NCI-H146 (cell line): Measurements from ENCODE around the gene NID1.

ENCODE experiments used
- DNase-seq: peaks from one replicate; lab custom pipeline; 2025; lab: John Stamatoyannopoulos, UW

Gene NID1

DNA sequence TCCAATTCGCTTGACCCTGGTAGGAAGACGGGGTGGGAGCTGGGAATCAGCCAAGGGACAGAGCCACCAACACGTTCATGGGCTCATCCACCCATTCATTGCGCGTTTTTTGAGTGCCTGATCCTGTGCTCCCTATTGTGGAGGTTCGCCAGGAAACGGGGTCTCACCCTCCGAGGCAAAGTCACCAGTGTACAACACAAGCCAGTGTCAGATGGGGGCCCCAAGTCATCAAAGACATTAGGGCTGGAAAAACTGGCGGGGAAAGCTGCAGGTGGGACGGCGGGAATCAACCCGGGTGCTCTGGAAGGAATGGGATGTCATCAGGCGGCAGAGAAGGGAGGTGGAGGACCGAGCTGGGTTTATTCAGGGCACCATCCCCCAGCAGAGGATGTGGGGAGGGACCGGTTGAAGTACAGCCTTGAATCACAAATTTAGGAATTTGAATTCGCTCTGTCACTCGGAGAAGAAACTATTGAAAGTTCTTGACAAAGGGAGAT lies 667 bp upstream of the NID1 start:
- no peak for DNase-seq

DNA sequence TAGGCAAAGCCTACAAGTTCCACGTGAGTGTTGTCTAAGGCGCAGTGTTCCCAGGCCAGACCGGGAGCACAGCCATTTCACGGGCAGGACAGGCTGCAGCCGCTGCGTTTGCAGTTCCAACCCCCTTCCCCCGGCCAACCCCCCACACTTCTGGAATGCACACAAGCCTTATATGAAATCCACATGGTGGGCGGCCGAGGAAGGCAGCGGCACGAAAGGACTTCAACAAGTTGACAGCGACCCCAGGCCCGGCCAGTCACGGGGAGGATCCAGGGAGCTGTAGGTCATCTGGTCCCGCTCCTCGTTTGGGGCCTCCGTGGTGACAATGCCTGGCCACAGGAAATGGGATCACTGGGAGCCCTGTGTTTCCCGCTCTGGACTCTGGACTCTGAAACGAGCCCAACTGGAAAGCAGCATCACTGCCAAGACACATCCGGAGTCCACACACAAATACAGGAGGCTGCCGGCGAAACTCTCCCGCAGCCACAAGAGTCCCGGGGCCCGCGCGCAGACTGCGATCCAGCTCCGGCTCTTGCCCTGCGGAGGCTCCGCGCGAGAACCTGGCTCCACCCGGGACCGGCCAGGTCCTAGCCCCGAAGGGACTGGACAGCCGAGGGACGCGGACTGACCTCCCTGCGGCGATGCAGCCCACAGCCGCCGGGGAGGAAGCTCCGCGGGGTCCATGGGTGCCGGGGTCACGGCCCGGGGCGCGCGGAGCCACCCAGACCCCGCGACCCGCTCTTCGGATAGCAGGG lies 794 bp downstream of the NID1 start:
- peak; percentile 23 for DNase-seq

DNA sequence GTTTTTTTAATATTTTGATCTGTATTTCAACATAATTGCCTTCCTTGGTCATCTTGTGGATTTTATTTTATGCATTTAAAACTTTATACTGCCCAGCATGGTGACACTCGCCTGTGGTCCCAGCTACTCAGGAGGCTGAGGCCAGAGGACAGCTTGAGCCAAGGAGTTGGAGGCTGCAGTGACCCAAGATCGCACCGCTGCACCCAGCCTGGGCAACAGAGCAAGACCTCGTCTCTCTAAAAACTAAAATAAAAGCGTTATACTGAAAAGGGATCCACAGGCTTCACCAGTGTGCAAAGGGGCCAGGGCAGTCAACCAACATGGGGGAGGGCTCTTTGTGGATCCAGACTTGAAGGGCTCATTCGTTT lies 1.4 kb downstream of the NID1 start:
- DNase-seq = no peak

DNA sequence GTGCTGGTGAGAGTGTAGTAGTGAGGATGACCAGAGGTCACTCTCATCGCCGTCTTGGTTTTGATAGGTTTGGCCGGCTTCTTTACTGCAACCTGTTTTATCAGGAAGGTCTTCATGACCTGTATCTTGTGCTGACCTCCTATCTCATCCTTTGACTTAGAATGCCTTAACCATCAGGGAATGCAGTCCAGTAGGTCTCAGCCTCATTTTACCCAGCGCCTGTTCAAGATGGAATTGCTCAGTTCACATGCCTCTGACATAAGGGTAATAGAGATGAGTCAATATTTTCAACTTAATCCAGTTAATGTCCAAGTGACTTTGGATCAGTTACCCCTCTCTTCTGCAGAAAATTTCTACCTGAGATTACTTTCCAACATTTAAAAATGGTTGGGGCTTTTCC lies 4.6 kb downstream of the NID1 start:
- DNase-seq = no peak

DNA sequence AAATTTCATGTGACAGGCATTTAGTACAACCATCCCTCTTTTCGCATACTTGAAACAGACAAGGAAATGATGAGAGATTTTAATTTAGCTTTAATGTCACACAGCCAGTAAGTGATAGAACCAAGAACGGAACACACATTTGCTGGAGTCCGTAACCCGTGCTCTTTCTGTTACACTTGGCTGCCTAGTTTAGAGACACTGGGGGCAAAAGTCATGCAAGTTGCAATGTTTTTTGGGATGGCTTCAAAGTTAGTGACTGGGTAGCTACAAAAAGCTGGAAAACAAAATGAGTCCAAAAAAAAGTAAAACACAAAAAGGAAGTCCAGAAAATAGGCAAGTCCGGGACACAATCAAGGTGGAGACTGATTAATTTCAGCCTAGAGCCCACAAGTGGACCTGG lies 5.9 kb downstream of the NID1 start:
- DNase-seq = no peak

DNA sequence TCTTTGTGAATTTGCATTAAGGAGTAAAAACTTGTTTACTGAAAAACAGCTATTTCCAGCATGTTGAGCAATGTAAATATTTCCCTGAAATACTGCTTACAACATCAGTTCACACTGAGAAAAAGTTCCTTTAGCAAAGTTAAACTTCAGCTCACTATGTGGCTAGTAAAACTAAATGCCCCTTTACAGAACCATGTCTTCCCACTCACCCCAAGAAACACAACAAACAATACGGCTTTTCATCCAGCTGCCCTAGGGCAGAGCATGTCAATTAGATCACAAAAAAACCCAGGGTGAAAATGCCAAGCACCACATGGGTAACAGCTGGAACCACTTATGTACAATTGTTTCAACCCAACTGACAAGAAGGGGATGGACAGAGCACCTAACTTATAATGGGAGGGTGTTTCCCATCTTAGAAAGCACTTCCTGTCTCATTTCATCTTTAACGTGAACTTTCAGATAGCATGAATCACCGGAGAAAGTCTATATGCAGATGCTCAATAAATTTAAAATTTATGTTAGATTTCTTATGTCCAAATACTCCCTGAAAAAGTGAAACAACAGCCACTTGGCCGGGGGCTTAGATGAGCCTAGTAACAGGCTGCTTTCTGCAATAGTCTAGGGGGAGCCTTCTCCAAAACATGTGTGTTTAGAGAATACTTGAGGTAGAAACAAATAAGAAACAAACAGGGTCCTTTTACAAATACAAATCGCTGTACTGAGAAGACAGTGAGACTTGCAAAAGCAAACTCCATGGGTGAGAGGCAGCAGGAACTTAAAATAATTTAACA lies 6.6 kb downstream of the NID1 start:
- DNase-seq = no peak

DNA sequence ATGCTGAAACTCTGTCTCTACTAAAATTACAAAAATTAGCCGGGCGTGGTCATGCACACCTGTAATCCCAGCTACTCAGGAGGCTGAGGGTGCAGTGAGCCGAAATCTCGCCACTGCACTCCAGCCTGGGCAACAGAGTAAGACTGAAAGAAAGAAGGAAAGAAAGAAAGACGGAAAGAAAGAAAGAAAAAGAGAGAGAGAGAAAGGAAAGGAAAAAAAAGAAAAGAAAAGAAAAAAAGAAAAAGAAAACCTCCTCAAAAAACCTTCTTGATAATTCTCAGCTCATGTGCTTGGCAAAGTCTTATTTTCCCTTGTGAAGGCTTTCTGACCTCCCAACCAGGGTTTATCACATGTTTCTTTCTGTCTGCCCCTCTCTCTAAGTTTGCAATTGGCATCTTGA lies 7.3 kb downstream of the NID1 start:
- DNase-seq = no peak

DNA sequence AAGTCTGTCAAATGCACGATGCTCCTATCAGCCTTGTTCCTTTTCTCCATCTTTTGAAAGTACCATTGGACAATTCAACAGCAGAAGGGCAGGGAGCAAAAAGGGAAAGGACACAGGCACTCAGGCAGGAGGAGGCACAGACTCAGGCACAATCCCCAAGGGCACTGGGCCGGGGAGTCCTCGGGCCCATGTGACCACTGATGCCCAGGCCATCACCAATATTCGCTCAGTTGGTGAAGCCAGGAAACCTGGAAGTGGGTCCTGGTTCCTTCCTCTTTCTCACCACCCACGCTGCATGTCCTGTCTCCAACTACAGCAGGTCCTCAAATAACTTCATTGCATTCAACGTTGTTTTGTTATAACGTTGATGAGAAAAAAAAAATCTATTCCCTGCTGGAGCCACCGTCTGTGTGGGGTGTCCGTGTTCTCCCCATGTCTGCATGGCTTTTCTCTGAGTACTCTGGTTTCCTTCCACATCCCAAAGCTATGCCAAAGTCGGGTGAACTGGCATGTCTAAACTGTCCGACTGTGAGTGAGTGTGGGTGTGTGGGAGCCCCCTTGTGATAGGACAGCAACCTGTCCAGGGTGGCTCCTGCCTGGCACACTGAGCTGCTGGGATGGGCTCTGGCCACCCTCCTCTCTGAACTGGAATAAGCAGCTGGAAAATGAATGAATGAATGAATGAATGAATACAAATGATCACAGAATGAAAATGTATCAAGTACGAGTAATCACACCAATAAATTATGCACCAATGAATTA lies 12.5 kb downstream of the NID1 start:
- no peak for DNase-seq

DNA sequence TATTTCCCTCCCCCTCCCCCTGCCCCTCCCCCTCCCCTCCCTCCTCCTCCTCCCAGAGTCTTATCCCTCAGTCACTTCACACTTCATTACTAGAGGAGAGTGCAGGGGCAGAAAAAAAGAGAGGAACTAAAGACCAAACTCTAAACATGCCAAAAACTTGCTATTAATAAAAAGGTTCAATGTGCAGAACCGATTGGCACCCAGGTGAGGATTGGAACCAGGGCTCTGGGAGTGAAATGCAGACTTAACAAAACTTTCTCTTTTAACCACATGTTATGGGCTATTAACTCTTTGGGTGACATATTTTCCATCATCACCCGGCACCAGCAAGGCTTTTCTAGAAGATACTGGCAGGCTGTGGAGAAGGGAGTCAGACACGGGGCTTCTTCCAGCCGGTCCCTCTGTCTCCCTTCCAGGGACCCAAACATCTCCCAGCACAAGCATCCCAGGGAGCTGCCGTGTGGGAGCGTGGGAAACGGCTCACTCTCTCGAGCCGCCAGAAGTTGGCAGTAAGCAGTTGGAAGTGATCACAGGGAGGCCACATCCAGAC lies 13.6 kb downstream of the NID1 start:
- DNase-seq = no peak

DNA sequence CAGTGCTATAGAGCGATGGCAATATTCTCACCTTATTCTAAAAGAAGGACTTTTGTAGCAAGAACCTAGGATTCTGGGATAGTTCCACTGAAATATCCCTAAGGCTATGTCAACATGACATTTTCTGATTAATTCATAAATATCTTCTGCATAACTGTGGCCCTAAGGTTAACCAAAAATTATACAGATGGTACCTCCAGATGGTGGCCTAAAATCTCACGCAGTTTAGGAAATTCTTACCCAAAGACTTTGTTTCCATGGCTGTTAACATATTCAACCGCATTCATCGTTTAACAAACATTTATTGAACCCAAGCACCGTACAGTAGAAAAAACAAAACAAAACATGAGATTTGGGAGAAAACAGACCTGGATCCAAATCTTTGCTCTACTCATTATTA lies 19.1 kb downstream of the NID1 start:
- no peak for DNase-seq

DNA sequence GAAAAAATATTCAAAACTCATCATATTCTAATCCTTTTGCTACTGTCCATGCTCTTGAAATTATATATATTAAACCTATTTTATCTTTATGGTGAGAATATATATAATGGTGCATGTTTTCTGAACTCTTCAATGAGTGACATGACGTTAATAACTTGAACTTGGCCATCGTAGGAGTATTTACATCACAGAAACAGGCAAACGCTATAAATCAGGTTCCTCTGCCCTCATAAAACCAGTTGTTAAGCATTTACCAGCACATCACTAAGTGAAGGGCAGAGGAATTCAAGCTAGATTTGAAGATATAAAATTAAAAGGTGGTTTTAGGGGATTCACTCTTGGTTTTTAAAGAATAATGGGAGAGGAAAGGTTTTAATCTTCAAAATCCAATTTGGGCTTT lies 20.5 kb downstream of the NID1 start:
- DNase-seq = no peak

DNA sequence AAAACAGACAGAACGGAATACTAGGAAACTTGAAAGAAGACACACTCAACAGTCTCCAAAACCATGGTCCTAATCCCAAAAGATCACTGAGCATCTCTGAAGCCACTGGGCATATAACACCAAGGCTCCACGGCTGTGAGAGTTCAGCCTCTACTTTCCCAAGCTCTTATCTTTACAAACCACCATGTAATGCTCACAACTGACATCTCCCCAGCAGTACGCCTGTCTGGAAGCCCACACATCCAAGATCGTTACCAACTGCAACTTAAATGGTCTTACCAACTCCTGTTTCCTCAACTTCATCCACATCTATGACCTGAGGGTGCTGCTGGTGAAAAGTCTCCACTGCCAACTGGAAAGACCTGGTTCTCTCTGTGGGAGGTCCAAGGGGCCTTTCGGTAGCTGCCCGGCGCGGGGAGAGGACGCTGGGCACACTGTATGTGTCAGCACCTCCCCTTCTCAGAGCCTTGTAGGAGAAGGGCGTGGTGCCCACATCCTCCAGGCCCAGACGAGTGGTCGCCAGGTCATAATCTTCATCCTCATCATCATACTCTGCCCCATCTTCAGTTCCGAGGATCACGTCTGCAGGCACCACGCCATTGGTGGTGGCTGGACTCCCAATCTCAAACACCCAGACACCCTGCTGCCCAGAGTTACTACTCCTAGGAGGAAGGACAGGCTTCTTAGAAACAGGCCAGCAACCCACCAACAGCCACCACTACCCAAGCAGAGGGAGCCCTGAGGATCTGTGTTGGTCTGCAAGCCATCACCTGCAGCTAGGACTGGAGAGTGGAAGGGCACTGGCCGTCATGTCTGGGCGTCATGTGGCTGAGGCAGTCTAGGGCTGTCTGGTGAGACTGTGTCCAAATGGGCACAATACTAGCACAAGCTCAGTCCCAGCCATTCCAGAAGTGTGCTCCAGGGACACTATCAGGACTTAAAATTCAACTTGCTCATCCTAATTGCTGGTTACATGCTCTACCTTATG lies 23.0 kb downstream of the NID1 start:
- no peak for DNase-seq

DNA sequence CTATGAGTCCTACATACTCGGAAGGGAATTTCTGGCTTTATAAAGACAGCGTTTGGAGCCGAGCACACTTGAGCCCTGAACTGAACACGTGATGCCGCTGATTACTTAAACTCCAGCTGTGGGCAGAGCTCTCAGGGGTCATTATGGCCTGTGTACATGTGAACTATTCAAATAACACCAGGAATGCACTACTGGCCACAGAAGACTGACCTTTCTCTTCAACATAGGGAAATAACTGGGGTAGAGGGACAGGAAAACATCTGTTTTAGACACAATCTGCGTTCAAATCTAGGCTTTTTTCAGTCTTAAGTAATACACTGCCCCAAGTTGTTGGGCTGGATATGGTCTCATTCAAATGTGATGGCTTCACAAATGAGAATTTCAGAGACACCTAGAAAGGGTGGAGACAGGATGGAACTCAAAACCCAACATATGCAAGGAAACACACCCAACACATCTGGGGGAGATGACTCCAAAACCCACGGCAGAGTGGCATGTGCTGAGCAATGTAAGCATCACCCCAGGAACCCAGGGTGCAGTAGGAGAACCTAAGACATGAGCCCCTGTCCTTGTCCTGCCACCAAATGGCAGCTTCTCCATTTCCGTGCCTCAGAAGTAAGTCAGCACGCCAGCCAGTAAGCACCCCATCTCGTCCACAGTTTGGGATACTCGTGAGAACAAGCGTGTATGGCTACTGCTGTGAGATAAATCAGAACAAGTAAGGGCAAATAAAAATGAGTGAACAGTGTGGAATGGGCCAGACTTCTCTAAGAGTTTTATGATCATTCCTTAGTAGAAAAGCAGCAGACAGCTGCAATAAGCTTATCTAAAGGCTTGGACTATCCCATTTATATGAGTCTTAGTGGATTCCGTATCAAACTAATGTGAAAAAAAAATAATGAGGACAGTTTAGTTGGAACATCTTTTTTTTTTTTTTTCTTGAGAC lies 24.9 kb downstream of the NID1 start:
- DNase-seq = peak; percentile 66

DNA sequence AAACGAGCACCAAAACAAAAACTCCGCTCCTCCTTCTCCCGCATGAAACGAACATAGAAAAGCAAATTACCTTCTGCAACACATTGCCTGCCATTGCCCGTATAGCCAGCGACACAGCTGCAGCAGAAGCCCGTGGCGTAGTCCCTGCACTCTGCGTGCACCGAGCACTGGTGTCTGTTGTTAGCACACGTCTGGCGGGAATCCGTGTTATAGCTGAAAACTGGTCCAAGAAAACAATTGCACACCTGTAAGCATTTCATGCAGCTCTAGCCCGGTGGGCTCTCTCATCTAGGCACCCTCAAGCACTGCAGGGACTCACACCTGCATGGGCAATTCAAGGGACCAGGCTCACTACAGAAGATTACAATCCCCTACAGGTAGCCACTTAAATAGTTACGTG lies 26.9 kb downstream of the NID1 start:
- DNase-seq = no peak

DNA sequence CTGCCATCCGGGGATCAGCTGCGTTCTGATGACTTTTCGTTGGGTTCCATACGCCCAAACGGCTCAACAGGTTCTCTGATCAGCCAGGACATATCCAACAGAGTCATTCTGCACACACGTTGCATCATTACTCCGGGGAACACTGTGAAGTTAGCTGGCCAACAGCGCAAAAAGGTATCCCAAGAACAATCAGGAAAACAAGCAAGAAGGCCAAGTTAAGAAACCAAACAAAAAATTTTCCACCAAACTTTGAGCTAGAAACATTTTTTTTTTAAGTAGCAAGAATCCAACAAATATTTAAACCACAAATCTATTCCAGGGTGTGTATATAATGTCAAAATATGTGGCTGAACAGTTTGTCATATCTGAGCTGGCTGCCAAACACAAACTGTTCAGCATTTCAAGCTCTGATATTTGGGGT lies 29.2 kb downstream of the NID1 start:
- no peak for DNase-seq

DNA sequence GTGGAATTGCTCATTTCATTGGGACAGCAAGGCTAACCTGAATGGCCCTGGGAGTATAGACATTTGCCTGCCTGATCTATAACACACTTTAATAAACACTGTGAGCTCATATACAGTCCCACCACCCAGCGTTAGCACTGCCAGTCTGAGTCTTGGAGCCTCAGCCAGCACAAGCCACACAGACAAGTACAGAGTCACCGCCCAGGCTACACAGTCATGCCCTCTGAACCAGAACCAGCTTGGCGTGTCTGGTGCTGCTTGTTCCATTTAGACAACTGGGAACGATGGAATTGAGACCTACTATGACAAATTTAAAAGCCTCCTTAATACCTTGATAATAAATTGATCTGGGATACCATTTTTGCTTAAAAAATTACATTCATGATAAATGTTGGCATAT lies 31.6 kb downstream of the NID1 start:
- DNase-seq = no peak

DNA sequence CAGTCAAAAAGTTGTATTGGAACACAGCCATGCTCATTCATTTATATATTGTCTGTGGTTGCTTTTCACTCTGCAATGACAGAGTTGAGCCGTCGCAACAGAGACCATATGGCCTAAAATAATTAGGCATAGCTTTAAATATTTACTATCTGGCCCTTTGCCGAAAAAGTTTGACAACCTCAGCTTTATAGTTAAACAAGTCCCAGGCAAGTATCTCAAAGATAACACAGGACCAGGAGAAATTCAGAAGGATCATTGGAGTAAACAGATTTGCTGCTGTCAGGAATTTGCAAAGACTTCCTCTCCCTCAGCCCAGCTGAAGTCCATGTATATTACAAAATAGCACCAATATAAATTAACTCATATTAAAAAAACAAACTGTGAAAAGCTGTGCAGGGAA lies 34.4 kb downstream of the NID1 start:
- no peak for DNase-seq

DNA sequence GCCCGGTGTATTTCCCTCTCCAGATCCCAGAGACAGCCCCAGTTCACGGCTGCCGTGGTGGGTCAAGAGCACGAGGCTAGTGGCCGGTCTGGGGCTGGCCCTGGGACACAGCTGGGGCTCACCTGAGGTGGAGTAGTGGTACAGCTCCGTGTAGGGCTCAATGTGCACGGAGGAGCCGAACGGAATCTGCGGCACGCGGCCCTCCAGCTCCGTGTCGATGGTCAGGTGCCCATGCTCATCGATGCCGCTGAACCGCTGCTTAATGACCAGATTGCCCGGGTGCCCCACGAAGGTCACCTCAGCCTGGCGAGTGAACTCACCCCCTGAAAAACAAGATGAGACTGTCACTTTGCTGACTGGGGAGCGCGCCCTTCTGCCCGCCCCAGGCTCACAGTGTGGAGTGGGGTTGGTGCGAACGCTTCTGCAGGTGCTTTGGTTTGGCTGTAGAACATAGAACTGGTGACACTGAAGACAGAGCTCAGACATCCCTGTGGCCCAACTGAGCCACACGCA lies 35.4 kb downstream of the NID1 start:
- no peak for DNase-seq

DNA sequence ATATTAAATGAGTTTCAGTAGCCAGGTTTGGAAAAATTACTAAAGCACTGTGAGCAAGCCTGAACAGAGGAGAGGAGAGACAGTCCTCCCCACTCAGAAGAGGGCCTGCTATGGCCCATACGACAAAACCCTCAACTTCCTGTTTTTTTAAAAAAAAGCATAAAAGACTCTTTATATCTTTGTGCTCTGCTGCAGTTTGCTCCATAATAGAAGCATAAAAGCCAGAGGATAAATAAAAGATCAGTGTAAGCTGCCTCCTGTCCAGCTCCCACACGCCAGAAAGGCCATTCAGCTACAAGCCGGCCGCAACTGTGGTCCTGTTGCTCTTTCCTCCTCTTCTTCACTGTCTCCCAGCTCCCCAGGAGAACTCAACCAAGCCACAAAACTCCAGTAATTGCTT lies 37.8 kb downstream of the NID1 start:
- no peak for DNase-seq

DNA sequence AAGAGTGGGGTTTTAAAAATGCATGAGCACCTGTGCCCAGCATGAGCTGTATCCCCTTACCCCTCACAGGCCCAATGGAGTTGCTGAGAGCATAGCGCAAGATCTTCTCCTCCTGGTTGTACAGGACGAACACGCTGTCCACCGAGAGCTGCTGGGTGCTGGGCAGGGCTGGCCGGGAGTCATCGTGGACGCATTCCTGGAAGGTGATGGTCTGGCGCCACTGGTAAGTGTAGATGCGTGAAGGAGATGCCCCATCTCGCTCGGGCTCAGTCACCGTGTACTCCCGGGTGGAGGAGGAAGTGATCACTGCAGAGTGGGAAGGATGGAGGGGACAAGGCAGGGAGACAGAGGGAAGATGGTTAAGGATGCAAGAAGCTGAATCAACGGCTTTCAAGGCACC lies 39.1 kb downstream of the NID1 start:
- DNase-seq = no peak
